GM10266 (cell line): Measurements from ENCODE around the gene ATP2C2.
A peak's percentile ranks its signal among the peaks of the same experiment; 100 is the strongest.

Experiments
- DNase-seq: peaks from one replicate; pipeline ENCODE4 v3.0.0; 2012; ENCODE audit errors: extremely low spot score
- CTCF ChIP-seq: IDR thresholded peaks from 2 replicates; pipeline ENCODE4 v1.5.1; 2012; ENCODE audit warnings: mild to moderate bottlenecking, low read depth; ENCODE audit not compliant: control insufficient read depth, insufficient read depth; ENCODE audit errors: missing control alignments

ATP2C2 gene

GRCh38 chr16:84373907-84374489 is 5.7 kb downstream of the ATP2C2 start:
- no peak for DNase-seq
- TF ChIP-seq CTCF: no peak

GRCh38 chr16:84378099-84378498 is 9.8 kb downstream of the ATP2C2 start:
- no peak for DNase-seq
- no peak for TF ChIP-seq CTCF

- DNase-seq: no peak
- TF ChIP-seq CTCF: no peak
Measured at GRCh38 chr16:84378567-84378966, 10.2 kb downstream of the ATP2C2 start.

- no peak for TF ChIP-seq CTCF
- no peak for DNase-seq
Measured at GRCh38 chr16:84379008-84379708, 10.8 kb downstream of the ATP2C2 start.

- TF ChIP-seq CTCF: no peak
- no peak for DNase-seq
Measured at GRCh38 chr16:84379709-84380362, 11.5 kb downstream of the ATP2C2 start.

- DNase-seq: peak; percentile 44
- TF ChIP-seq CTCF: no peak
Measured at GRCh38 chr16:84380405-84380804, 12.1 kb downstream of the ATP2C2 start.

- no peak for TF ChIP-seq CTCF
- no peak for DNase-seq
Measured at GRCh38 chr16:84382396-84382795, 14.1 kb downstream of the ATP2C2 start.
